ENCODE results near the gene GABRB1.
A peak's percentile ranks its signal among the peaks of the same experiment; 100 is the strongest.

DNA sequence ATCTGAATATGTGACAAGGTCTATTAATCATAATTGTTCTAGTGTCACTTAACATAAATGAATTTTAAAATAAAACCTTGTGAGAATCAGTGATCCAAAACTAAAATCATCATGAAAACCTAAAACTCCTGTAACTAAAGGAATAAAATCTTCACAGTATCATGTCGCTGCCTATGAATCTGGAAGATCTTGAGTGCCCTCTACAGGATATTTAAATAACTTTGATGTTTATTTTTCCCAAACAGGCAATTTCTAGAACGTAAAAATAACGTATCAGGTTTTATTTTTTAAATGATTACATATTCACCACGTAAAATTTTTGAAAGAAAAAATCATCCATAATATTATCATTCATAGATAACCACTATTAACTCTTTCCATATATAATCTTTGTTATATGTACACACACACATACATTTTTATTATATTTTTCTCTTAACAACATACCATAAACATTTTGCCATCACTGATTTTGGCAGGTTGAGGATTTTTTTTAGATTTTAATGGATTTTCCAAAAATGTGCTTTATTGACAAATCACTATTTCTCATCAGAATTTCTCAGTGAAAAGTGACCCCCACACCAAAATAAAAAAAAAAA is 352.6 kb downstream of the GABRB1 start:
- TF ChIP-seq, protein P1, sequence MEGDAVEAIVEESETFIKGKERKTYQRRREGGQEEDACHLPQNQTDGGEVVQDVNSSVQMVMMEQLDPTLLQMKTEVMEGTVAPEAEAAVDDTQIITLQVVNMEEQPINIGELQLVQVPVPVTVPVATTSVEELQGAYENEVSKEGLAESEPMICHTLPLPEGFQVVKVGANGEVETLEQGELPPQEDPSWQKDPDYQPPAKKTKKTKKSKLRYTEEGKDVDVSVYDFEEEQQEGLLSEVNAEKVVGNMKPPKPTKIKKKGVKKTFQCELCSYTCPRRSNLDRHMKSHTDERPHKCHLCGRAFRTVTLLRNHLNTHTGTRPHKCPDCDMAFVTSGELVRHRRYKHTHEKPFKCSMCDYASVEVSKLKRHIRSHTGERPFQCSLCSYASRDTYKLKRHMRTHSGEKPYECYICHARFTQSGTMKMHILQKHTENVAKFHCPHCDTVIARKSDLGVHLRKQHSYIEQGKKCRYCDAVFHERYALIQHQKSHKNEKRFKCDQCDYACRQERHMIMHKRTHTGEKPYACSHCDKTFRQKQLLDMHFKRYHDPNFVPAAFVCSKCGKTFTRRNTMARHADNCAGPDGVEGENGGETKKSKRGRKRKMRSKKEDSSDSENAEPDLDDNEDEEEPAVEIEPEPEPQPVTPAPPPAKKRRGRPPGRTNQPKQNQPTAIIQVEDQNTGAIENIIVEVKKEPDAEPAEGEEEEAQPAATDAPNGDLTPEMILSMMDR (IDR thresholded peaks at IDR 0.05; ENCODE audit: low read length) = peak; percentile 61
- TF ChIP-seq EZH2 (optimal IDR thresholded peaks at IDR 0.05; ENCODE audit: low read depth, low read length) (no peak), EZH2phosphoT487 (IDR thresholded peaks at IDR 0.05; ENCODE audit: low read length) (no peak)
